Measurements from ENCODE around the gene STUM. TPM values are rescaled to one million over a fixed set of nuclear protein-coding genes. Genes with fewer than 3 reads are reported as not detected.
A peak's percentile ranks its signal among the peaks of the same experiment; 100 is the strongest.
"Not testable (repeated sequence)": the region's sequence is repeated elsewhere in the genome, so short reads cannot be mapped to it uniquely, and the experiment has no call there.

STUM gene
- total RNA-seq, 1 donor from 2014 or later: 0.34 TPM

DNA sequence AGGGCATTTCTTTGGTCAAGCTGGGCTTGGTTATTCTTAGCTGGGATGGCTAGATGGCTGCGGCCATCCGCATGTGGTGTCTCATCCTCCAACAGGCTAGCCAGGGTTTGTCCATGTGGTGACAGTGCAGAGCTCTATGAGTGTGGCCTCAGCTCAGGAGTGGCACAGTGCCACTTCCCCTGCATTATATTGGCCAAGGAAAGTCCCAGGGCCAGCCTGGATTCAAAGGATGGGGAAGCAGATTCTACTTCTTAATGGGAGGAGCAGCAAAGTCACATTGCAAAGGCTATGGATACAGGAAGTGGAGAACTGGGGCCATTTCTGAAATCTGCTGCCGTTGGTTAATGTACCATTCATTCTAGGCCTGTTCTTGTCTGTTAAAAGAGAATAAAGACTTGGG, 34.4 kb downstream of the STUM start:
- no peak for DNase-seq

DNA sequence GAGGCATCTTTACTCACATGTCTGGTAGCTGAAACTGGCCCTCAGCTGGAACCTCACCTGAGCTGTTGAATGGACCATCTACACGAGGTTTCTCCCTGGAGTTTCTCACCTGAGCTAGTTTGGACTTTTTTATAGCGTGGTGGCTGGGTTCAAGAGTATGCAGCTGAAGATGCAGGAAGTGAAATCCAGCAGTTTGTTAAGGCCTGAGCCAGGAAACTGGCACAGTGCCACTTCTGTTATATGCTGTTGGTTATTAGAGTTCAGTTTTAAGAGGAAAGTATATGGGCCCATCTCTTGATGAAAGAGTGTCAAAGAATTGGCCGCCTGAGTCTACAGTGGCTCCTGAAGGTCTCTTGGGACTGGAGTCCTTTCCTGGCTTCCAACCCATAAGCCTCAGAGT, 35.6 kb downstream of the STUM start:
- DNase-seq: peak; percentile 56

DNA sequence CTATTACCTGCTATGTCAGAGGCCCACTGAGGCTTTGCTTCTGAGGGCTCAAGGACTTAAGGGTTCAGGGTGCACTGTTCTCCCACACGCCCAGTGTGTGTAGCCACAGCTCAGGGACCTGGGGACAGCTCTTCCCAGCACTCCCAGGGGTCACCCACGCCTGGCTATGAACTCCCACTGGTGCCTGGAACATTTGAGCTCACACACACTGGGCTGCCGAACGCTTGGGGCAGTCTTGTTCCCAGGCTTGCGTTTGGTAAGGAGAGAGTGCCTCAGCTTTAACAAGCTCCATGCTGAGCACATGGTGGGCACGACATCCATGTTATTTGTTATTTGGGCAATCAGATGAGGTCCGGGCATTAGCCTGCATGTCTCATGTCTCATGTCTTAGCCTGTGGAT, 37.6 kb downstream of the STUM start:
- DNase-seq: no peak

DNA sequence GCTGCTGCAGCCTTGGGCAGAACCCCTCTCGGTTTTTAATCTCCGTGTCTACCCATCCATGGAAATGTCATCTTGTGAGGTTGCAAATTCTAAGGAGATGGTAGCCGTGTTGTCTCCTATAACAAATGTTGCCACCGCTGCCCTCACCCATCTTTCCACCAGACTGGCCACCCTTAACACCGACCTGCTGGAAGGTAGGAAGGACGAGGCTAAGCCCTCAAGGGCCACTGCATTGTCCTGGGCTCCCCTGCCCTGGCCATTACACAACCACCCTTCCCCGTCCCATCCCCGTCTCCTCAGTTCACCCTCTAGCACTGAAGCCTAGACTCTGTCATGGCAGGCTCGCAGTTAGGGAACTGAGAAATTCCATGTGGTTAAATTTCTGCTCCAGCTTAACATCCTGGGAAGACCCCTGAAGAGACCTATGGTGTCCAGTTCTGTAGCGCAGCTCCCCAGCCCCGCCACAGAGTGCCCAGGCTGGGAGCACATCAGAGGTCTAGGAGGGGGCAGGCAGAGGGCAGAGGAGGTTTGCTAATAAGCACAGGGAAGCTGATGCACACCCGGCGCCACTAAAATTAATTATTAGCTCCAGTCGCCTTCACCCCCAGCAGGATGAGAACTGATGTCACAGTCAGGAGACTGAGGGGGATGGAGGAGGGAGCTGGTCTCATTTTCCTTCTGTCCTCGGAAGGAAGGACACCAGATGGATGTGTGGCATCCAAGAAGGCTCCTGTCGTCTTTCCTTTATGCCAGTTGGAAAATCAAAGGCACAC, 38.3 kb downstream of the STUM start:
- DNase-seq: no peak

DNA sequence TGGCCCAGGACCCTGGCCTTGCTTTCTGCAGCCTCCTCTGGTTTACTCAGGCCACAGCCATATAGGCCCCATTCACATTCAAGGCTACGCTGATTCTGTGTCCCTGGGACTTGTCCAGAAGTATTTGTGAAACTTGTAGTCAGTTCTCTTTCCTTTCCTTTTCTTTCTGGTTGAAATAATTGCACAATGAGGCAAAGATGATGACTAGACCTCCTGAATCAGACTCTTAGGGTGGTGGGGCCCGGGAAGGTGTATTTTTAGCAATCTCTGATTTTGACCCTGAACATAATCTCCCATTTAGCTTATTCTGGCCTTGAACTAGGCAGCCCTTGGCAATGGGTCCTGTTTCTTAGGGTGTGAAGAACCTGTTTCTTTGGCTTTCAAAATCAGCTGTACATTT, 39.9 kb downstream of the STUM start:
- no peak for DNase-seq

DNA sequence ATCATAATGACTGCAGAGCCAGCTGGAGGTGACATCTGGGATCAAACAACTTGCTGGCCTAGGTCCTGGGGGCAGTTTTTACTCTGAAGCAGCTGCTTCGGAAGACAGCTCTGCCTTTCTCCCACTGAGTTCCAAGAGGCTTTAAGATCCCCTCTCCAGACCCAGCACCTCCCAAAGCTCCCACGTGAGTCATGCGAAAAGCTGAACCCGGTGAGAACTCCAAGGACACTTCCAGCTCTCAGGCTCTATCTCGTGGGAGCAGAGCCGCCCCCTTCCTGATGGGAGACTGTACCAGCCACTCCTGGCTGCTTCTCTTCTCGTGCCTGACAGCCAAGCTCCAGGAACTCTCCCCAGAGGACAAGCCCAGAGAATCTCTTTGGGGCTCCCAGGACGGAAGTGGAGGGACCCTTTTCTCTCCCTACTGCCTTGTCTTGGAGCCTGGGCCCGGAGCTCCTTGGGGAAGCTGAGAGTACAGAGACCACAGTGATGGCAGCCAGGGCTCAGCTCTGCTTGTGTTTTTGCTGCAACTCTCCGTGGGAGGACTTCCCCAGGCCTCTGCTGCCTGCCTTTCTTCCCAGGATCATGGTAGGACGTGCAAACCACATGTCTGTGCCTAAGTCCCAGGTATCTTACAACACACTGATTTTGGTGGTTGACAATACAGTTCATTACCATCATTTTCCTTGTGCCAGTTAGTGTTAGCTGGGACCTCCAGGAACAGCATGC, 40.6 kb downstream of the STUM start:
- no peak for DNase-seq

DNA sequence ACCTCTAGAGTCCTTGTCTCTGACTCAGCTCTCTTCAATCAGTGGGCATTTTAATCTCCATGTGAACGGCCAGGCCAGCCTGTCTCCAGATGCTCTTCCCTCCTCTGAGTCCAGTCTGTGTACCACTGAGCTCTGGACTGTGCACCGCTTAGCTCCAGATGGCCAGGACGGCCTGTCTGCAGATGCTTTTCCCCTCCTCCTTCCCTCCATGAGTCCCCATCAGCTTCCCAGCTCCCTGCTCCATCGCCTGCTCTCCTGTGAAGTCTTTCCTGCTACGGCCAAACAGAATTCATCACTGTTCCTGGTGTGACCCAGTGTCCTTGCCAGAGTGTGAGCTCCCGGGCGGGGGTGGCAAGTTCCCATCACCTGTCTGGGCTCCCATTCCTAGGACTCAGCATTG, 42.0 kb downstream of the STUM start:
- DNase-seq: no peak

DNA sequence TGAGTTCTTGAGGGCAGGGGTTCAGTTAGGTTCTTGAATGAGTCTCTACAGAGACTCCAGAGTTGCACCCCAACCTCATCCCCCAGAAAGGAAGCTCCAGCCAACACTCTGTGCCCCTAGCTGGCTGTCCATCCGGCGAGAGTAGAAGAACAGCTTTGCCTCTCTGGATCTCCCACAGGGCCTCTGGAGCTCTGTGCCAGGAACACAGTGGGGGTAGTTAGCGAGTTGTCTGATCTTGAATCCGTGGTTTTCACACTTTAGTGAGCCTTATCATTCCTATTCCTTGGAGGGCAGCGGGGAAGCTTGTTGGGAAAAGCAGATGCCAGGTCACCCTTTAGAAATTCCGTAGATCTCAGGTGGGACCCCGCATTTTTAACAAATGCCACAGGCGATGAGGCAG, 45.0 kb downstream of the STUM start:
- DNase-seq: no peak

DNA sequence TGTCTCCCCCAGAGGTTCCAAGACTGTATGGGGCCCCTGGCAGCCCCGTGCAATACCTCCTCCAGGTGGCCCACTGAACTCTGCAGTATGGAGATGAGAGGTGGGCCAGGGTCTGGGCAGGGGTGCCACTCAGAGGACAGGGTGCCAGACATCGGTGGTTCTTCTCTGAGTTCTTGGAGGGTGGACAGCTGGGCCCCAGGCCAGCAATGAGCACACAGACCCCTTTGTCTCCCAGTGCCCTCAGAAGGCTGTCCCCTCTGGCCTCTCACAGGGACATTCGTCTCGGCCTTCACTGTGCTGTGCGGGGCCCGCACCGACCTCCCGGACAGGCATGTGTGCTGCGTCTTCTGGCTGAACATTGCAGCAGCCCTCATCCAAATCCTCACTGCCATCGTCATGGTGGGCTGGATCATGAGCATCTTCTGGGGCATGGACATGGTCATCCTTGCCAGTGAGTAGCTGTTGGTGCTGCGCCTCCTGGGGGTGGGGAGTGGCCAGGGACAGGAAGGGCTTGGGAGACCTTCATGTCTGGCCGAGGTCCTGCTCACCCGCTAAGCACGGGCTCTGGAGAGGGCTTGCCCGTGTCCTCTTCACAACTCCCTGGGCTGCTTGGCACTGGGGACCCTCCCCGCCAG, 48.1 kb downstream of the STUM start:
- DNase-seq: no peak

DNA sequence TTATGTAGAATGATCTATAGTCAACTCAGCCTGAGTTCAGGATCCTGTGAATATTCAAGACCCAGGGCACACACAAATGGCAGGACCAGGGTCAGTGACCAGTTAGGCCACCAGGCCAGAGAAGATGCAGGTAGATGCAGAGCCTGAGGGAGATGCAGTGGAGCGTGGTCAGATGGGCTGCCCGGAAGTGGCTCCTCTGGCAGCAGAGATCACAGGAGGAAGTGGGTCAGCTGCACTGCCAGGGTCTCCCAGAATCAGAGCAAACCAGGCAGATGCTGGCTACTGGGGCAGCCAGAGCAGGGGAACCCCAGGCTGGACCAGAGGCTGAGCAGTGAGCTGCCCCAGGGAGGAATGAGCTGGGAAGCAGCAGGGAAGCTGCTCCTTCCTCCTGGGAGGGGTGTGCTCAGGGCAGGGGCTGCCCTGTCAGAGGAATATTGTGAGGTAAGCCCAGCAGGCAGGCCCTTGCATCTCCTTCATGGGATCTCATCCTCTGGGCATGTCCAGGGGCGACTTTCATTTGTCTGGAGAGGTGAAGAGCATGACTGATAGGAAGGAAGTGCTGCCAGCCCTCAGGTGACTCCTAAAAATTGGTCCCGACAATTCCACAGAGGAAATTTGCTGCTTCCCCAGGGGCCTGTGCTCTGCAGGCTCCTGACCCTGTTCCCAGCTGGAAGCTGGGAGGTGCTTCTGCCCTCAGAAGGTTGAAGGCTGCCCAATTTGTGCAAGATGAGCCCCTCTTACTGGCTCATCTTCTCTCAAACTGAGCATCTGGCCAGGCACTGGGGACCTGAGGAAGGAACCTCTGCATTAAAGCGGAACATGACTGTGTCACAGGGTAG, 49.3 kb downstream of the STUM start:
- no peak for DNase-seq

DNA sequence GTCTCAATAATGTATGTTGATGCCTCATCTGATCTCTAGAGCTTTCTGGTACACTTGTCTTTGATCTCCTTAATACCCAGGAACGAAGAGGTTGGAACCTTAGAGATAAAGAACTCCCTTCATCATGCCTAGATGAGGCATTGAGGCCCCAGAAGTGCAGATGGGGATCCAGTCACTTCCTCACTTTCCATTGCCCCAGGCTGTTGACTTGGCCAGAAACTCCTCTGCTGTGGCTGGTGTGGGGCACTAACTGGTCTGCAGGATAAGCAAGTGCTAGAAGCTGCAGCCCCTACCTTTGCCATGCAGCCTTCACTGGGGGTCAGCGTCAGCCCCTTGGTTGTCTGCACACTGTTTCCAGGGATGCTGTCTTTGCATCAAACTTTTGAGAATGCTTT, 49.9 kb downstream of the STUM start:
- no peak for DNase-seq

DNA sequence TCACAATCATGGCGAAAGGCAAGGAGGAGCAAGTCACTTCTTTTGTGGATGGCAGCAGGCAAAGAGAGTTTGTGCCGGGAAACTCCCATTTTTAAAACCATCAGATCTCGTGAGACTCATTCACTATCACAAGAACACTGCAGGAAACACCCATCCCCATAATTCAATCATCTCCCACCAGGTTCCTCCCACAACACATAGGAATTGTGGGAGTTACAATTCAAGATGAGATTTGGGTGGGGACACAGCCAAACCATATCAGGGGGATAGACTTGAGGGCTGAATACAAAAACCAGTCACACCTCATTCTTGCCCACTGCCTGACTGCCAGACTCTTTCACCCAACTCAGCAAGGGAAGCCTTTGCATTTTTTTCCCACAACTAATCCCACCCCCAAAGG, 50.4 kb downstream of the STUM start:
- DNase-seq: not testable (repeated sequence)

DNA sequence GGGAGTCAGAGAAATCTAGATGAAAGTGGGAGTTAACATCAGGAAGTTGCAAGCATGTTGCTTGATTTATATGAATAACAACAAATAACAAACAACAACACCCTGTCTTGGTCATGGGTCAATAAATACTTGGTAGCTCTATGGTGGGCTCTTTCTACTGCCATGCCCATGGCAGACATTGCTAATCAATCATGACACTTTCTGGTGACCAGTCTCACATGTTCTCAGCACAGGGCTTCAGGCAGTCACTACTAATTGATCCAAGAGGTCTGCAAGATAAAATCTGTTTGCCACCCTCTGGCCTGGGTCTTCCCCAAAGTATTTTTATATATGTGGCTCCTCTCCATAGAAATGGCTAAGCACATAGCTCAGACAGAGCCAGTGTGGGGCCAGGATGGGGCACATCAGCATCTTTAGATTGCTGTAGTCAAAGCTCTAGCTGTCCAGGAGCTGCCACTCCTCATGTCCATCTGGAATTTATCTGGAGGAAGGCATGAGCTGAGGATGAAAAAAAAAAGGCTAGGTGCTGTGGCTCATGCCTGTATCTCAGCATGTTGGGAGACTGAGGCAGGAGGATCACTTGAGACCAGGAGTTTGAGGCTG, 51.2 kb downstream of the STUM start:
- DNase-seq: no peak

DNA sequence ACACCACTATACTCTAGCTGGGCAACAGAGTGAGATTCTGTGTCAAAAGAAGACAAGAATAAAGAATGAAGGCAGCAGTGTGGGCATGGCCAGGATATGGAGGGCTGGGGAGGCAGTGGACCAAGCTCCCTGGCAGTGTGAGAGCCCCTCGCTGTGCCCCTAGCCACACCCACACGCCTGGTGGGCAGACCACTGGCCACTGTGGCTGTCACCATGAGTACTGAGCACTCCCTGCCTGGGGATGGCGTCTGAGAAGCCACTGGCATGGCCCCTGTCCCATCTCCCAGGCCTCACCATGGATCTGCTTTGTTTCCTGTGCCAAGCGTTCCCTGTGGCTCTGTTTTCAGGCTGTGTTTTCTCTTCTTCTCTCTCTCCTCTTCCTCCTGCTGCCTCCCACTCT, 51.7 kb downstream of the STUM start:
- no peak for DNase-seq

DNA sequence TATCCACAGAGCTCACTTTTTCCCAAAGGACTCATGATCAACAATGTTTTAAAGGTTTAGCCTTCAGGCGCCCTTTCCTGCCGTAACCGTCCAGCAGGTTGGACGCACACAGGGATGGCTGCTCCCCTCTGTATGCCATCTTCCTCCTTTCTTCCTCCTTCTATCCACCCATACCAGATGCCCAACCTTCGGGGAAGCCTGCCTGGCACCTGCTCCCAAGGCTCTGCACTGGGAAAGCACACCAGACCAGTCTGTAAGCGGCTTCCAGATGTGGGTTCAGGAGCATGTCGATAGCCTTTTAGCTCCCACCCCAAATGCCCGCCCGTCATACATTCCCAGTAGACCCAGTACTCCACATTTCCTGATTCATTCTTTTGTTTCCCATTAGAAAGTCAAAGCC, 52.9 kb downstream of the STUM start:
- no peak for DNase-seq

DNA sequence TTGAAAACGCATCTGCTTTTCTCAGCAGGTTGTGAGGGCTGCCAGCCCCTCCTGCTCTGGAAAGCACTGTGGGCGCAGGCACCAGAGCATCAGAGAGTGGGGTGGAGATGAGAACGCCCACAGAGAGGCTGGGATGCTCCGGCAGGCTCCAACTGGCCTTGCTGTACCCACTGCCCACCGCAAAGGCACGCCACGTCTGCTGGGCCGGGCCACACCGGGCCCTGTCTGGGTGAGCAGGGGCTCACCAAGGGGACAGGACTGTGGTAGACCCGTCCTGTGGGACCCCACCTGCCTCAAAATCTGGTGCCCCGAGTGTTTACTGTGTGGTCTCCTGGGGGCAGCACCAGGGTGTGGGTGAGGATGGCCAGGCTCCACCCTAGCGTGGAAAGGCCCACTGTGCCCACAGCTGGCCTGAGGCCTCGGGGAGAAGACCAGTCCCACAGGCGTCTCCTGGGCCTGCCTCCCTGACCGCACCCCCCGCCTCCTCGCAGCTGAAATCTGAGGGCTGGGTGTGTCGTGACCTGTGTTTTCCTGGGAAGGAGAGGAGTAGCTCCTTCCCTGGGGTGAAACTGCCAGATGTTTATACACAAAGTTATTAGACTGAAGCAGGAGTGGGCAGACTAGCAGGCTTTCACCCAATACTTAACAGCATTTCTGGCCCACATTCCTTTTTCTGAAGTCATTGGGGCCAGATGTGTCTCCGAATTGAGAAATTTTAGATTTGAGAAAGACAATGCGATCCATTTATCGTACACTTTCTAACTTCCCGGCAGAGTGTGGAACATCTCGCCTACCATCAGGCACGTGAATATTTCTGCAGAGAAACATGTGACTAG, 53.8 kb downstream of the STUM start:
- DNase-seq: no peak

DNA sequence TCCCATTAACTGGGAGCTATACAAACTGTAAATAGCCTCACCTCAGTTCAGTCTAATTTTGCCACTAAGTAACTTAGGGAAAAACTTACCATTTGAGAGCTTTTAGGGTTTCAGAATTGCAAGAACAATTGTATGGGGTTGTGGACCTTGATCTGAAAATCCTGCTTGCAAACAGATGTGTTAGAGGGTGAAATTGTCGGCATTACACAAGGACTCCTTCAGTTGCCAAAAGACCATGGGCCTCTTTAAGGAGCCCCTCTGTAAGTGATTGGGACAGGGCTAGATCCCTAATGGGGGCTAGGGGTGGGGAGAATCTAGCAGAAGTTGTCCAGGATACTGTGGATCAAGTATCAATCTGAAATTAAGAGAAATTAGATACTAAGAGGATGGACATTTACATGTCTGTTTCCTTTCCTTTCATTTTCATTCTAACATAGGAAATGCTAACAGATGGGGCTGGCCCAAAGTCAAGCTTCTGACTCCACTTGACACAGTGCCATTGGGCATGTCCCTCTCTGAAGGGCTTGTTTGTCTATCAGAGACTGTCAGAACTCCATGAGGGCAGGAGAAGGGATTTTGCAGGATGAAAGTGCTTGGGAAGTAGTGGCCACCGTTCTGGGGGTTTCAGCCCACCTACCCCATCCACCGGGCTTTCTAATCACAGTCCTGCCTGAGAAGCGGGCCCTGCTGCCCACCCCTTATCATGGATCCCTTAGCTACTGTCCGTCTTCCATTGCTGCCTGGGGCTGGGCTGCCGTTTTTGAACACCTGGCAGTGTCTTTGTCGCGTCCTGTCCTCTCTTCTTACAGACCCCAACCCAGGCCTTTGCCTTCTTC, 54.7 kb downstream of the STUM start:
- DNase-seq: peak; percentile 53

DNA sequence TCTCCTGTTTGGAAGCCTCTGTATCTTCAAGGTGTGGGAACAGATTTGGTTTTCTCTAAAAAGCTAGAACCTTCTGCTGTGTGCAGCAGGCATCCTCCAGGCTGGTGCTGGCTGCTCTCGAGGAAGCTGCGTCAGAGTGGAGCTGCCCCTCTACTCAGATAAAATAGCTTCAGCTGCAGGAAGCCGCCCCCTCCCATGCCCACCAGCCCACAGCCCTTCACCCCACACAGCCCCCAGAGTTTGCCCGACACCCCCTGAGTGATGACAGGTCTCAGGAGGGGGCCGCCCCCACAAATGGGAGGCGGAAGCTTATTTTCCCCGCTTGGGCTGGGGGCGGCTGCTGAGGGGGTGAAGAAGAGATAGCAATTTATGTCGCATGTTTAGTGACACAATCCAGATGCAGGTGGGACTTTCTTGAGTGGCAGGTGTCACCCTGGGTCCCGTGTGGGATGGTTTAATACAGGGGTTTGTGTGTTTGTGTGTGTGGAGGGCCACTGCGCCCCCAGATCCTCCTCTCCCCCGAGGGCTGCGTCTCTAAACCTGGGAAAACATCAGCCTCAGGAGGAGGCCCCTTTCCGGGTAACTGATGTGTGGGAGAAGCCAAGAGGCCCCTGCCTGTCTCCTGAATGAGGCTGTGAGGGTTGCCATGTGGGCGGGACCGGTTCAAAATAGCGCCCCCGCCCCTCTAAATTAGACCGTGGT, 55.4 kb downstream of the STUM start:
- no peak for DNase-seq

DNA sequence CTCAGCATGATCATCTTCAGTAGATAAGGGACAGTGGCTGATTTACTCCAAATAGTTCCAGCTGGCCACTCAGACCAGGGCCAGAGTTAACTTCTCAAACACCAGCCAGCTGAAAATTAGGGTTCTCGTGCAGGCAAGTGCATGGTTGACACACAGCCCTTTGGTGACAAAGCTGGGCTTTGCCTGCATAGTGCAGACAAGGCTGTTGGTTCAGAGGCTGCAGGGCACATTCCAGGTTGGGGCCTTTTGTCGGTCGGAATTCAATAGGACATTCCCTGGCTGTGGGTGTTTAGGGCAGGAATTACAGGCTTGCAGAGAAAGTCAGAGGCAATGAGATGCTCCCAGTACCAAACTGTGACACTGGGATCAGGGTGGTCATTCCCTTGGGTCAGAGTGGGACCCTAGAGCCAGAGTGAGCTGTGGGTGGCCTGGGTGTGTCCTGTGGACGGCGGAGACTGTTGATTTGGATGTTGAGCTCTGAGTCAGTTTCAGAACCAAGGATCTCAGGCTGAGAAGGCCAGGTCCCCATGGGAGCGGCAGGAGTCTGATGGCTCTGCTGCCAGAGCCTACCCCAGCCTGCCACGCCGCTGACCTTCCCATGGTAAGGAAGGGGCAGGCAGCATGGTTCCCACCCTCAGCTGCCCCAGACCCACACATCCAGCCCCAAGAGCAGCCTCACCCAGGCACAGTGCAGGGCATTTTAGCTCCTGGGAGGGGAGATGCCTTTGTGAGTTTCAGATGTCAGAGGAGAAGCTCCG, 56.2 kb downstream of the STUM start:
- DNase-seq: no peak
